Left colon (tissue), 2 donors: Measurements from ENCODE around the gene TXNL1. TPM values are rescaled to one million over a fixed set of nuclear protein-coding genes. Genes with fewer than 3 reads are reported as not detected.

Source experiments
- ATAC-seq: fragments of 200-7000 bp; cut with Tn5 transposase; one replicate; pipeline ENCODE4 v1.9.1; 2020; ENCODE audit warnings: mild to moderate bottlenecking, moderate library complexity
- DNase-seq, 2 donors: peaks; one replicate each; pipeline ENCODE4 v3.0.0-alpha.2; 2020
- intact Hi-C, 2 donors: fragments of 100-400 bp; cut with DNase I in 1 of 2; cut with micrococcal nuclease in 1 of 2; formaldehyde crosslinking; loops; one replicate each; pipeline versions ENCODE4 v1.11.2 to v1.14.0; 2022; cut with DNase I, micrococcal nuclease
- total RNA-seq, 2 donors: library from RNA; stranded (reverse); fragmentation: NEBNext Ultra II Directional; extraction: Animal tissue kit (Norgen Biotek cat#: 25700); gene quantifications; one replicate each; pipeline ENCODE4 v1.2.1, GENCODE V29; 2021
- donor health status: DM: no; HTN: no; CAD: no.
- donor health status: DM: yes; HTN: yes; CAD: no.

Gene TXNL1
- total RNA-seq, 2 donors from 2014 or later = 50.3 to 53.3 TPM

- ATAC-seq (no peak), DNase-seq (no peak)
- intact Hi-C loops = no loop called here
These were observed 9.8 kb upstream of the TXNL1 start for GRCh38 chr18:56647951-56648893.

DNA sequence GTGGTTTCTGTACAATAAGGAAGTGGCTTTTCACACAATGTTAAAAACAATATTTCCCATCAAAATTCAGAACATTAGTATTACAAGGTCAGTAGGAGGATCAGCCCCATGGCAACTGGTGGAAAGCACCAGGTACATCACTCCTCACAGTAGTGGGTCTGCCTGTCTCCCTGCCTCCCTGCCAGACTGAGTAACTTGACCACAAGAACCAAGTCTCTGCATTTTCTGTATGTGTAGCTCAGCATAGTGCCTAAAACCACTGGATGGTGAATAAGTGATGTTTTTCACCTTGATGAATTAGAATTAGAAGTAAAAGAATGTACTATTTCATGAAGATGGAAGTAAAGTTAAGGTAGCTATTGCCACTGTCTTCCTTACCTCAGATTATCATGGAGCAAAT, 8.7 kb upstream of the TXNL1 start:
- ATAC-seq = no peak
- intact Hi-C loops = no loop called here
- DNase-seq = no peak

- DNase-seq = no peak
- intact Hi-C loops = no loop called here
- peak; percentile 35 for ATAC-seq
These were observed 7.1 kb upstream of the TXNL1 start for GRCh38 chr18:56645415-56646016.

- intact Hi-C loops = no loop called here
- no peak for ATAC-seq
These were observed 5.0 kb upstream of the TXNL1 start for GRCh38 chr18:56643381-56643780.

GRCh38 chr18:56641714-56642337, 3.4 kb upstream of the TXNL1 start:
- no peak for ATAC-seq

More at GRCh38 chr18:56643381-56643780, 5.0 kb upstream of the TXNL1 start:
- no peak for DNase-seq

DNA sequence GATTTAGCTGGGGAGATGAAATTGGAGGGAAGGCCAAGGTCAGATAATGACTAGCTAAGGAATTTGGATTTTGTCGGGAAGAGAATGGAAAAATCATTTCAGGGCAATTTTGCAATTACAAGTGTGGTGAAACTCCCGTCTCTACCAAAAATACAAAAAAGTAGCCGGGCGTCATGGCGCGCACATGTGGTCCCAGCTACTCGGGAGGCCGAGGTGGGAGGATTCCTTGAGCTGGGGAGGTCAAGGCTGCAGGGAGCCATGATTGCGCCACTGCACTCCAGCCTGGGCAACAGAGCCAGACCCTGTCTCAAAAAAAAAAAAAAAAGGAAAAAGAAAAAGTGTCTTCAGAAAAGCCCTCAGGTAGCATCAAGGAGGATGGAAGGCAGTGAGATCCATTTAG, 1.2 kb upstream of the TXNL1 start:
- ATAC-seq (no peak), DNase-seq (no peak)
- intact Hi-C loops = no loop called here

More at GRCh38 chr18:56641714-56642337, 3.4 kb upstream of the TXNL1 start:
- DNase-seq = no peak
- intact Hi-C loops = no loop called here

GRCh38 chr18:56639104-56639381, 651 bp upstream of the TXNL1 start:
- ATAC-seq = peak; percentile 36
- intact Hi-C loops = no loop called here
- no peak for DNase-seq

GRCh38 chr18:56637711-56638231, 621 bp downstream of the TXNL1 start:
- intact Hi-C loops = no loop called here
- DNase-seq = no peak
- peak; percentile 18 for ATAC-seq

GRCh38 chr18:56637176-56637575, 1.2 kb downstream of the TXNL1 start:
- DNase-seq (no peak), ATAC-seq (no peak)
- intact Hi-C loops = no loop called here

DNA sequence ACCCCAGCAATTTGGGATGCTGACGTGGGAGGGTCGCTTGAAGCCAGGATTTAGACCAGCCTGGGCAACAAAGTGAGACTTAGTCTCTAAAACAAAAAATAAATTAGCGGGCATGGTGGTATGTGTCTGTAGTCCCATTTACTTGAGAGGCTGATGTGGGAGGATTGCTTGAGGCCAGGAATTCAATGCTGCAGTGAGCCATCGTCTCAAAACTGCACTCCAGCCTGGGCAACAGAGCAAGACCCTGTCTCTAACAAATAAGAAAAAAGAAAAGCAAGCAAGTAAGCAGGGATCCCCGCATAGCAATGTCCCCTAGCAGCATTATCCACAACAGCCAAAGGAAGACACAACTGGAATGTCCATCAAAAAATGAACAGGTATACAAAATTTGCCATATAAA, 3.4 kb downstream of the TXNL1 start:
- ATAC-seq (no peak), DNase-seq (no peak)
- intact Hi-C loops = no loop called here

DNA sequence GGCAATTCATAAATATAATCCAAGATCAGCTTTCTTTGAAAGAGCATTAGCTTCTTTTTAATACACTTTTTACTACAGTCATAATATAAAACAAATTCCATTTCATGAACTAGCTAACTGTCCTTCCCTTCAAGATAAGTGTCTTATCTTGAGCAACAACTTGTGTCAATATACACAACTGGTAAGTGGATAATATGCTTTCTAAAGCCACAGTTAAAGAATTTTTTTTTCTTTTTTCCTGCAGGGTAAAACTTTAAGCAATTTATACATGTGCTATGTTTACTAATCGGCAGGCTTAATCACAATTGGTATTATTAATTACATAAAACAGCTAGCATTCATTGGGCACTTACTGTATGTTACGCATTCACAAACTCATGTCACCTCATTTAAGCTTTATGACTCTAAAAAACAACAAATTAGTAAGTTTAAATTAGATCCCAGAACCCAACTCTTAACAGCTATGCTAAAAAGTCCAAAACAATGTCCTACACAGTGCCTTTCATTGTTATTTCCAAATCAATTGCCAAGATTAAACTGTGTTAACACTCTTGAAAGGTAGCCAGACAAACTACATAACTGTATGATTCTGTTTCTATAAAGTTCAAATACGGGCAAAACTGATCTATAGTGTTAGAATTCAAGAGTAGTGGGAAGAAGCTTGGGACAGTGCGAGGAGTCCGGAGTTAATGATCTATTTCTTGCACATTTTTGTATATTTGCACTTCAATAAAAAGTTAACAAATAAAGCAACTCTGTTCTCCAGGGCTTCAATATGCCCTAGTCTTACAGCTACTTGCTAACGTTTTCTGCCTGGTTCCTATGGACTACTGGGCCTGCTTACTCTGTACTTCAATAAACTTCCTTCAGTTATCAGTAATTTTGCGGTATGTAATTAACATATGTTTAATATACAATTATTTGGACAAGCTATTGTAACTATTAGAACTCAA, 6.0 kb downstream of the TXNL1 start:
- intact Hi-C loops = no loop called here
- ATAC-seq (peak; percentile 88), DNase-seq (no peak)

- intact Hi-C loops = no loop called here
- no peak for ATAC-seq
These were observed 10.4 kb downstream of the TXNL1 start for GRCh38 chr18:56627991-56628390.

DNA sequence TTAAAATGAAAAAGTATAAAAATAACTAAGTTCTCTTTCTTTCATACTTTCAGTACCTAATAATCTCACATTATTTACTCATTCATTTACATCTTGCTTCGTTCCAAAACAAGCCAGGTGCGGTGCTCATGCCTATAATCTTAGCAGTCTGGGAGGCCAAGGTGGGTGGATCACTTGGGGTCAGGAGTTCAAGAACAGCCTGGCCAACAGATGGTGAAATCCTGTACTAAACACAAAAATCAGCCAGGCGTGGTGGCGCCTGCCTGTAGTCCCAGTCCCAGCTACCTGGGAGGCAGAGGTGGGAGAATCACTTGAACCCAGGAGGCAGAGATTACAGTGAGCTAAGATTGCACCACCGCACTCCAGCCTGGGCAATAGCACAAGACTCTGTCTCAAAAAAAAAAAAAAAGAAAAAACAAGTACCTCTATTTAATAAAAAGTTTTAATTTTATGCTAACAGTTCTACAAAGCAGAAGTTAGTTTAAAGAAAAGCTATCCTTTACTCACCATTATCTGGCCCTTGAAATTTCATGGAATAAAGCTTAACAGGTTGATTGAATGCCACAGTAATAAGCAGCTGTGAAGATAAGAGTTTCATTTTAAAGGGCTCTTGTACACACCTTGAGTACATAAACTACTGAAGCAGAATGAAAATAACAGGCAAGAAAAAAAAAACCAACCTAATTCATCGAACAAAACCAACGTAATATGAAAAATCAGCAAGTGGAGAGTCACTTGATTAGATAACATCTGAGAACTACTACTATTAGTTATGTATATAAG, 22.5 kb downstream of the TXNL1 start:
- intact Hi-C loops = no loop called here
- DNase-seq = peak in 1 of 2 donors; percentile 24
- peak; percentile 90 for ATAC-seq

More at GRCh38 chr18:56627991-56628390, 10.4 kb downstream of the TXNL1 start:
- no peak for DNase-seq

DNA sequence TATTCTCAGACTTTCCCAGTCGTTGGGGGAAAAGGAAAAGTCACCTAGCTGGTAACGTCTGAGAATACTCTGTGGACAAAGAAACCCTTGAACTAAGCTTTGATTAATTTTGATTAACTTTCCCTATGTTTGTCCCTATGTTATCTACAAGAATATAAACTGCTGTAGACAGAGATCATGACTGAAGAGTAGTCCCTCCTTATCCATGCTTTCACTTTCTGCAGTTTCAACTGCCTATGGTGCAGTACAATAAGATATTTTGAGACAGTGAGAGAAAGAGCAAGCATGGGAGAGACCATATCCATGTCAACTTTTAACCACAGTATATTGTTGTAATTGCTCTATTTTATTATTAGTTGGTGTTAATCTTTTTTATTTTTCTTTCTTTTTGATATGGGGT, 31.8 kb downstream of the TXNL1 start:
- DNase-seq (no peak), ATAC-seq (peak; percentile 87)
- intact Hi-C loops = no loop called here

DNA sequence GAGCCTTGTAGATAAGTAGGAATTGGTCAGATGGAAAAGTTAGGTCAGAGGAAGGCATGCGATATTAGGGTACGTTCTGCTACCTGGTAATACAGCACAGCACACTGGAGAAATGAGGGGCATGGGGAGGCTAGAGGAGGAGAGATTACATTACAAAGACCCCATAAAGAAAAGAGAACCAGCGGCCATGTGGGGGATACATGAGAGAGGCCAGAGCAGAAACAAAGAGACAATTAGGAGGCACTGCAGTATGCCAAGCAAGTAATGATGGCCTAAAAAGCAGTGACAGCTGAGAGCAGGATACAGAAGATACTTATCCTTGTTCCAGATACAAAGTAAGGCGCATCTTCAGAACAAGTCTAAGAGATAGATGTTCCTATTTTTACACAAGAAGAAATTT, 40.0 kb downstream of the TXNL1 start:
- intact Hi-C loops = no loop called here
- no peak for ATAC-seq

DNA sequence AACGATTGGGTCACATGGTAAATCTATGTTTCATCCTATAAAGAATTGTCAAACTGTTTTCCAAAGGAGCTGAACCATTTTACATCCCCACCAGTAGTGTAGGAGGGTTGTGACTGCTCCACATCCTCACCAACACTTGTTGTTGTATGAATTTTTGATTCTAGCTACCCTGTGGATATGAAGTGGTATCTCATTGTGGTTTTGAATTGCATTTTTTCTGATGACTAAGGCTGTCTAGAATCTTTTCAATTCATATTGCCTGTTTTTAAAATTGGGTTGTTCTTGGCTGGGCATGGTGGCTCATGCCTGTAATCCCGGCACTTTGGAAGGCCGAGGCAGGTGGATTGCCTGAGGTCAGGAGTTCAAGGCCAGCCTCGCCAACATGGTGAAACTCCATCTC, 44.5 kb downstream of the TXNL1 start:
- DNase-seq (no peak), ATAC-seq (no peak)
- intact Hi-C loops = no loop called here

More for the DNA sequence above, 40.0 kb downstream of the TXNL1 start:
- DNase-seq = no peak

GRCh38 chr18:56580026-56580425, 58.4 kb downstream of the TXNL1 start:
- intact Hi-C loops = no loop called here
- ATAC-seq = no peak
- DNase-seq = no peak

- DNase-seq = no peak
- intact Hi-C loops = loop anchor here in 1 of 2 donors (5.0 to 10.0 kb wide), 2 partner anchors 1165 to 1337 kb away; no protein-coding TSS in a partner anchor
- ATAC-seq = no peak
These were observed 58.9 kb downstream of the TXNL1 start for GRCh38 chr18:56579451-56579850.
